Astrocyte of the cerebellum (primary cell): ENCODE data around the gene ITGAL.
A peak's percentile ranks its signal among the peaks of the same experiment; 100 is the strongest.

Source experiments
- DNase-seq: peaks from one replicate; pipeline ENCODE4 v3.0.0-alpha.2; 2011; ENCODE audit warnings: low read depth
- H3K4me3 ChIP-seq: 2 replicates; pipeline ENCODE4 v1.5.1; 2011; ENCODE audit warnings: mild to moderate bottlenecking, low read depth, low read length, moderate library complexity
- in situ Hi-C: cut with HindIII; loops from 2 replicates; pipeline ENCODE4 v1.10.0; 2017; ENCODE audit warnings: low sequenced_read_pairs
- TF ChIP-seq, protein P1 (sequence below): IDR thresholded peaks from 2 replicates; pipeline ENCODE4 v1.5.1; 2012; ENCODE audit warnings: low read length, low read depth, moderate library complexity, mild to moderate bottlenecking; ENCODE audit errors: missing control alignments

ITGAL gene

DNA sequence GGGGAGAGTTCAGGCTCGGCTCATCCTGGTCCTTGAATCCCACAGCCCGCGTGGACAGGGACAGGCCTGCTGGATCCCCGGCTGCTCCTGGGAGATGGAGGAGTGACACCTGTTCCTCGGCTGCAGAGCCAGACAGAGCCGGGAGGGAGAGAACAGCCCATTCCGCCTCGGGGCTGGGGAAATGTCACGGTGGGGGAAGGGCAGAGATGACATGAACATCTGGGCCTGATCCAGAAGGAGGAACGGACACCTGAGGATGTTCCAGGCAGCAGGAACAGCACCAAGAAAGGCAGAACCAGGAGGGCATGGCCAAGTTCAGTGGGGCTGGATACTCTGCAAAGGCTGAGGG, 83.6 kb downstream of the ITGAL start:
- no peak overlapping the region for H3K4me3 ChIP-seq
- in situ Hi-C loops: no loop called here
- TF ChIP-seq, protein P1, sequence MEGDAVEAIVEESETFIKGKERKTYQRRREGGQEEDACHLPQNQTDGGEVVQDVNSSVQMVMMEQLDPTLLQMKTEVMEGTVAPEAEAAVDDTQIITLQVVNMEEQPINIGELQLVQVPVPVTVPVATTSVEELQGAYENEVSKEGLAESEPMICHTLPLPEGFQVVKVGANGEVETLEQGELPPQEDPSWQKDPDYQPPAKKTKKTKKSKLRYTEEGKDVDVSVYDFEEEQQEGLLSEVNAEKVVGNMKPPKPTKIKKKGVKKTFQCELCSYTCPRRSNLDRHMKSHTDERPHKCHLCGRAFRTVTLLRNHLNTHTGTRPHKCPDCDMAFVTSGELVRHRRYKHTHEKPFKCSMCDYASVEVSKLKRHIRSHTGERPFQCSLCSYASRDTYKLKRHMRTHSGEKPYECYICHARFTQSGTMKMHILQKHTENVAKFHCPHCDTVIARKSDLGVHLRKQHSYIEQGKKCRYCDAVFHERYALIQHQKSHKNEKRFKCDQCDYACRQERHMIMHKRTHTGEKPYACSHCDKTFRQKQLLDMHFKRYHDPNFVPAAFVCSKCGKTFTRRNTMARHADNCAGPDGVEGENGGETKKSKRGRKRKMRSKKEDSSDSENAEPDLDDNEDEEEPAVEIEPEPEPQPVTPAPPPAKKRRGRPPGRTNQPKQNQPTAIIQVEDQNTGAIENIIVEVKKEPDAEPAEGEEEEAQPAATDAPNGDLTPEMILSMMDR: no peak
- no peak for DNase-seq

DNA sequence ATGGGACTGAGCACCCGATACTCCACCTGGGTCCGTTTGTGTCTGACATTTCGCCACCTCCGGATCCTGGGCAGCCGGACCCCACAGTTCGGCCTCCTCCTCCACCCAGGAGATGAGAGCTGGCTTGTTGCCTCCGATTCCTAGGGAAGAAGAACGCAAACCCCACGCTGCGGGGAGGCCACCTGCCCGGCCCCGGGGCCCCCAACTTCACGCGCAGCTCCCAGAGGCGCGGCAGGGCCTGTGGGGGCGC, 85.1 kb downstream of the ITGAL start:
- in situ Hi-C loops: no loop called here
- H3K4me3 ChIP-seq: peak overlapping the region; percentile 83
- DNase-seq: no peak
- TF ChIP-seq, protein P1: peak; percentile 3

DNA sequence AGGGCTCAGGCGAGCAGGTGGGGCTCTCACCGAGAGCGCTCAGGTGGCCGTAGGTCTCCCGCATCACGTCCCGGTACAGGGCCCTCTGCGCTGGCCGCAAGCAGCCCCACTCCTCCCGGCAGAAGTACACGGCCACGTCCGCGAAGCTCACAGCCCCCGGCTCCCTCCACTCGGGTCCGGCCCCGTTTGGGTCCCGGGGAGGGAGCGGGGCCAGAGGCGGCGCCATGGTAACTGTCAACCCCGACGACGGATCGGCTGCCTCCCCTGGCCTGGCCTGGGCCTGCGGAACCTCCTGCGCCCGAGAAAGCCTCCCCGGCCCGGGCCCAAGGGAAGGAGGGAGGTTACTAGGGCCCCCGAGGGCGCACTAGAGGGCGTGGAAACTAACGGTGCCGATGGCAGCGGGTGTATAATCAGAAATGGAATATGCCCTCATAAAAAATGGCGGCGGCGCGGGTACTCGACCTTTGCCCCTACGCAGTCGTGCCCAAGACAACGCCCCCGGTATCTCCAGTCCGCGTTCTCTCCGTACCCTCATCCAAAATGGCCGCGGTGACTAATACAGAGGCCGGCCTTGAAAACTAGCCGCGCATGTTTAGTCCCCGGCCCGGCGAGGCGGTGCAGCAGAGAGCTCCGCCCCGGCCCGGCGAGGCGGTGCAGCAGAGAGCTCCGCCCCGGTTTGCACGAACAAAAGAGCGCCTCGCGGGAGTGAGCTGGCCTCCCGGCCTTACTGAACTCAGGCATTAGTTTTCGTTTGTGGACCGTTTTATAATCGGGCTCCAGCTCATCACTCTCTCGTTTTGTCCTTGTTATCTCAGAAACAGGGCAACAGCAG, 85.6 kb downstream of the ITGAL start, which contains the start of gene ZNF764:
ZNF764 (minus strand) TSS at position 418 of the 832 bp plus-strand sequence; CDS start at position 226, 192 bp downstream.
- in situ Hi-C loops: no loop called here
- H3K4me3 ChIP-seq: peak within 1 kb of the TSS; percentile 83
- peak; percentile 91 for DNase-seq
- TF ChIP-seq, protein P1: no peak

DNA sequence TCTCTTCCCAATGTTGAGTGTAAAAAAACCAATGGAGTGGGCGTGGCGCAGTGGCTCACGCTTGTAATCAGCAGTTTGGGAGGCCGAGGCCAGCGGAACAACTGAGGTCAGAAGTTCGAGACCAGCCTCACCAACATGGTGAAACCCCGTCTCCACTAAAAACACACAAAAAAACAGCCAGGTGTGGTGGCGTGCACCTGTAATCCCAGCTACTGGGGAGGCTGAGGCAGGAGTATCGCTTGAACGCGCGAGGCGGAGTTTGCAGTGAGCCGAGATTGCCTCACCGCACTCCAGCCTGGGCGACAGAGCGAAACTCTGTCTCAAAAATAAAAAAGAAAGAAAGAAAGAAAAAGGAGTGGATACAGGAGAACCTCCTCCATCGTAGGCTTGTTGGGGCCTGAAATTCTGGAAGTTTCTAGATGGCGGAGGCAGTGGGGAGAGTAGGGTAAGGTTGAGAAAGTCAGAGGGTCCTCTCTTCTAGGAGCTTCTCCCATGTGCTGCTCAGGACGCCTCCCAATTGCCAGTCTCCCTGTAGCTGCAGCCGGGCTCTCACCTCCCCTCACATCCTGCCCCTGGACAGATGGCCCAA, 86.3 kb downstream of the ITGAL start:
- in situ Hi-C loops: no loop called here
- no peak for DNase-seq
- TF ChIP-seq, protein P1: no peak
- peak overlapping the region; percentile 83 for H3K4me3 ChIP-seq

DNA sequence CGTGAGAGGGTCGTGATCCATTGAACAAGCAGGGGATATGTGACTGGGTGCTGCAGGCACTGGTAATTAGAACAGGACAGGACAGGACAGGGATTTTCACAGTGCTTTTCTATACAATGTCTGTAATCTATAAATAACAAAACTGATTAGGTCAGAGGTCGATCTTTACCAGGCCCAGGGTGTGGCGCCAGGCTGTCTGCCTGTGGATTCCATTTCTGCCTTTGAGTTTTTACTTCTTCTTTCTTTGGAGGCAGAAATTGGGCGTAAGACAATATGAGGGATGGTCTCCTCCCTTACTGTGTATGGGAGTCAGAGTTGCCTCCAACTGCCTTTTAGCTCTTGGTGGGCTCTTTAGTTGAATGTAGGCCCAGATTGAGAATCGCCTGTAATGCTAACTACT, 87.1 kb downstream of the ITGAL start:
- no peak for DNase-seq
- TF ChIP-seq, protein P1: no peak
- H3K4me3 ChIP-seq: no peak overlapping the region
- in situ Hi-C loops: no loop called here

DNA sequence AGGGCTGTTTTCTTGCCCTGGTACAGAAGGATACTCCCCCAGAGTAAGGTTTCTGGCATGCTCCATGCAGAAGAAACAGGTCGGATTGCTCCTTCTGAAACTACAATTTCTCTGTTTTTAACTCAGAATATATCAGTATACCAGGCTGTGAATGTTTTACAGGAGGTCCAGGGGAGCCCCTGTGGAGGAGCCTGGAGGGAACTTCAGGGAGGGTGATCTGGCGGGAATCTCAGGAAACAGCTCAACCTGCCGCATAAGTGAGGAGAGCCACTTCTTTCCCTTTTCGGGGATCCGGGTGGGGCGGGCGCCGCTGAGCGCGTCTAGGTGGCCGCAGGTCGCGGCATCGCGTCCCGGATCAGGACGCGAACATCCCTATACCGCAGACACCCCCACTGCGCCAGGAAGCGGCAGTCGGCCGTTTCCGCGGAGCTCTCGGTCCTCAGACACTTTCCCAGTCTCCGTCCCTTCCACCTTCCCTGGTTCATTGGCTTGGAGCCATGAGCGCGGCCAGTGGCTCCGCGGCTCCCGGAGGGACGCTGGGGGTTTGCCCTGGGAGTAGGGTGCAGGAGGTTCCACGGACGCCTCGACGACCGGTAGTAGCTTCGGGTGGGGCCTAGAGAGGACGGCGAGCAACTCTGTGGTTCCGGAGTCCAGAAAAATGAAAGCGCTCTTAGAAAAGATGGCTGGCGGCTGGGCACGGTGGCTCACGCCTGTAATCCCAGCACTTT, 88.7 kb downstream of the ITGAL start:
- TF ChIP-seq, protein P1: no peak
- no peak overlapping the region for H3K4me3 ChIP-seq
- DNase-seq: no peak
- in situ Hi-C loops: no loop called here
